Fibroblast of villous mesenchyme (primary cell): ENCODE data around the gene LPA. TPM values are rescaled to one million over a fixed set of nuclear protein-coding genes. Genes with fewer than 3 reads are reported as not detected.

Experiments used
- DNase-seq: peaks from one replicate; pipeline ENCODE4 v3.0.0-alpha.2; 2010; ENCODE audit warnings: low read depth
- H3K4me3 ChIP-seq: 2 replicates; pipeline ENCODE4 v1.5.1; 2011; ENCODE audit warnings: low read depth, mild to moderate bottlenecking, low read length
- CTCF ChIP-seq: IDR thresholded peaks from 2 replicates; pipeline ENCODE4 v1.5.1; 2012; ENCODE audit warnings: low read depth, mild to moderate bottlenecking, low read length; ENCODE audit not compliant: insufficient read depth
- total RNA-seq: library from RNA; depleted of rRNA; stranded (reverse); fragments of >200 nt; gene quantifications from 2 replicates; pipeline ENCODE4 v1.2.3, GENCODE V29; 2012

The LPA gene
- total RNA-seq, 1 donor = not detected

DNA sequence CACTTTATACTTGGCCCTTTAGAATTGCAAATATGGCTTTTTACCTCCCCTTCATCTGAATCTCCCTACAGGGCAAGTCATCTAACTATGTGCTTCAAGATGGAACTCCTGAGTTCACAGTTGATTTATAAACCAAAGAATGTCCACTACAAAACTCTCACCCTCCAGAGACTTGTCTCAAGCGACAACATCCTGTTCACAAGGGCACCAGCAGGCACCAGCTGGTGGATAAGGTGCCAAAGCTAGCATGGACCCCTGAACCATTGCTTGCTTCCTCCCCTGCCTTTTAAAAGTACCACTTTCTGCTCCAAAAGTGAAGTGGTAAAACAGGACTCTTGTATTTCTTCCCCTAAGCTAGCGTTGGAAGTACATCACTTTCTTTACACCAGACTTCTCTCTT is 154.5 kb downstream of the LPA start:
- DNase-seq = no peak
- no peak for TF ChIP-seq CTCF

GRCh38 chr6:160508599-160508998 is 155.5 kb downstream of the LPA start:
- TF ChIP-seq CTCF = no peak
- no peak for DNase-seq
- no peak overlapping the region for H3K4me3 ChIP-seq

More for the DNA sequence above, 154.5 kb downstream of the LPA start:
- H3K4me3 ChIP-seq = no peak overlapping the region

DNA sequence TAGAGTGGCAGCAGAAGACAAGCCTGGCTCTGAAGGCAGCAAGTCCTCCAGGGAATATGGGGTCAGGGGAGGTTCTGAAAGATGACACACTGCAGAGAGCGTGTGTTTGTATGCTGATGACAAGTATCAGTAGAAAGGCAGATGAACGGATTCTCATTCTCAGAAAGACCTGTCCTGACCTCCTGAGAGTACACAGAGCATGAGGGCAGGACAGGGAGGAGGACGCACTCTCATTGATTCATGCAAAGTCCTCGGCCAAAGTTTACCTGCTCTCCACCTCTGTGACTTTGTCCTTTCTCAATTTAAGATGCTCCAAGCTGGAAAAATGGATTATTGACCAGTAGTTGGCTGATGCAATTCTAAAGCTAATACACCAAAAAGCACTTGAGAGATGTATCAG is 156.7 kb downstream of the LPA start:
- no peak for TF ChIP-seq CTCF
- no peak overlapping the region for H3K4me3 ChIP-seq
- DNase-seq = no peak

GRCh38 chr6:160505970-160506369 is 158.1 kb downstream of the LPA start:
- no peak for DNase-seq
- H3K4me3 ChIP-seq = no peak overlapping the region
- no peak for TF ChIP-seq CTCF

GRCh38 chr6:160500639-160501038 is 163.4 kb downstream of the LPA start:
- DNase-seq = no peak
- no peak overlapping the region for H3K4me3 ChIP-seq
- TF ChIP-seq CTCF = no peak

DNA sequence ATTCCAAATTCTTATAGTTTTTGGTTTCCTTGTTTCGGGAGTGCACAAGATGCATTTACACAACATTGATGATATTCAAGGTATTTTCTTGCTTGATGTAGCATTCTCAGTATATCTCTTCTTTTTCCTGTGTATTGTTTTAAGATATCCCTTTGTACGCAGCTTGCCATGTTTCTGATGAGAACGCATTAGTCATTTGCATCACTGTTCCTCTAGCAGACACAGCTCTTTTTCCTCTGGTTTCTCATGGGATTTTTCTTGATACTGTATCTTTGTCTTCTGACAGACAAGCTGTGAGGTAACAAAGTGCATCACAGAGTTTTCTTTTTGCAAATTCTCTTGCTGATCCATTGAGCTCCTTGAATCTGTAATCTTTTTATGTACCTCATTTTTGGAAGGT is 169.5 kb downstream of the LPA start:
- no peak for TF ChIP-seq CTCF
- no peak for DNase-seq
- H3K4me3 ChIP-seq = no peak overlapping the region

- no peak overlapping the region for H3K4me3 ChIP-seq
- no peak for TF ChIP-seq CTCF
- no peak for DNase-seq
Observed at GRCh38 chr6:160489091-160489490, 175.0 kb downstream of the LPA start.
